ENCODE results near the gene HMCES.
A peak's percentile ranks its signal among the peaks of the same experiment; 100 is the strongest.

The HMCES gene

DNA sequence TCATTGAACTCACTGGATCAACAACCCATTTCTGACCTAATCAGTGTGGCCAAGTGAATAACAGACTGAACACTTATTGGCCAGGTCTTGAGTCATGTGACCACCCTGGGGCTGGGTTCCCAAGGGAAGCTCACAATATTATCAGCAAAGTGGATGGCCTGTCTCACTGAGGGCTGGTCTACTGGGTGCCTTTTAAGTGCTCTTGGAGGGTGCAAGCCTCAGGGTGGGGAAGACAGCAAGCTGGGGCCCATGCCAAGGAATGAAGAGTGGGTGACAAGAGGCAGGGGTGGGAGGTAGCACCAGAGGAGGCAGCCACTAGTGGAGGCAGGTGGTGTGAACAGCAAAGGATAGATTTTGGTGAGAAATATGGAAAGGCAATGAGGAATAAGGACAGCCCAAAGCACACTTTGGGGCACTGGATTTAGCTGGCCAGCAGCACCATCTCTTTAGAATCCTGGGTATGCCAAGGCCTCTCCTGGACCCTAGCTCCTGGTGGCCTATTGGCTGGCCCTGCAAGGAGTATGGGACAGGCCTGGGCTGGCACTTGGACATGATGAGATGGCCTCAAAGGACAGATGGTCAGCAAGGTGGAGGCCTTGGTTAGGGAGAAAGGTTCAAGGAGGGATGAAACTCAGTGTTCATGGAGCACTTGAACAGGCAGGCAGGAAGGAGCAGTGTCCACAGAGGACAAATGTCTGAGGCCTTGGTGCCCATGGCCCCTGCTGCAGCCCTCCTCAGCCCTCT lies 34.2 kb downstream of the HMCES start:
- Histone ChIP-seq H3K4me3 (IDR thresholded peaks at IDR 0.05; ENCODE audit: insufficient read depth, low read depth, low read length) (no peak overlapping the region), H4K20me1 (ENCODE audit: insufficient read depth) (no peaks in the 10 kb centered on the region), H3K36me3 (ENCODE audit: insufficient read depth) (no peaks in the 10 kb centered on the region), H3K4me2 (peak overlapping the region; percentile 97; the same call in 1 of the 2 replicates), H3K79me2 (ENCODE audit: insufficient read depth, low read depth) (no peaks in the 10 kb centered on the region), H3K4me1 (ENCODE audit: low read depth, poor library complexity, severe bottlenecking) (peaks cover 83% of the 10 kb centered on the region), H3K27me3 (ENCODE audit: insufficient read depth, low read depth) (no peaks in the 10 kb centered on the region), H3K9ac (no peak overlapping the region), H2AFZ (ENCODE audit: low read depth) (no peak overlapping the region), H3K27ac (no peak overlapping the region; the same call in 1 of the 2 replicates)
- no peak for TF ChIP-seq CTCF (conservative IDR thresholded peaks at IDR 0.05; ENCODE audit: low read depth, low read length)

DNA sequence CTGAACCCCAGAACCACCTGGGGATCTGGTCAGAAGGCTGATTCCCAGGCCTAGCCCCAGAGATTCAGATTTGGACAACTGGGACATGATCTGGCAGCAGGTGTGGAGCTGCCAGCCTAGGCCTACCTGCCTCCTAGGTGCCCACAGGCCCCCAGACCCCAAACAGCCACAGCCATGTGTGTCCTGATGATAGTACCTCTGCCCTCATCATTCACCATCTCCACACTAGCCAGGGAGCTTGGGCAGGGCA lies 34.7 kb downstream of the HMCES start:
- H3K4me3 ChIP-seq (IDR thresholded peaks at IDR 0.05; ENCODE audit: insufficient read depth, low read depth, low read length): no peak overlapping the region

GRCh38 chr3:129313665-129314385 lies 35.2 kb downstream of the HMCES start:
- Histone ChIP-seq H3K36me3 (ENCODE audit: insufficient read depth) (no peaks in the 10 kb centered on the region), H4K20me1 (ENCODE audit: insufficient read depth) (no peaks in the 10 kb centered on the region), H3K79me2 (ENCODE audit: insufficient read depth, low read depth) (no peaks in the 10 kb centered on the region), H3K9ac (peak overlapping the region; percentile 93; the same call in 1 of the 2 replicates), H3K4me1 (ENCODE audit: low read depth, poor library complexity, severe bottlenecking) (peaks cover 77% of the 10 kb centered on the region), H3K27me3 (ENCODE audit: insufficient read depth, low read depth) (no peaks in the 10 kb centered on the region), H2AFZ (ENCODE audit: low read depth) (no peak overlapping the region), H3K4me3 (IDR thresholded peaks at IDR 0.05; ENCODE audit: insufficient read depth, low read depth, low read length) (no peak overlapping the region), H3K4me2 (peak overlapping the region; percentile 97), H3K27ac (no peak overlapping the region)
- no peak for TF ChIP-seq CTCF (conservative IDR thresholded peaks at IDR 0.05; ENCODE audit: low read depth, low read length)

More for the DNA sequence above, 34.7 kb downstream of the HMCES start:
- H2AFZ ChIP-seq (ENCODE audit: low read depth): no peak overlapping the region
- TF ChIP-seq CTCF (conservative IDR thresholded peaks at IDR 0.05; ENCODE audit: low read depth, low read length): no peak
- H4K20me1 ChIP-seq (ENCODE audit: insufficient read depth): no peaks in the 10 kb centered on the region
- H3K27me3 ChIP-seq (ENCODE audit: insufficient read depth, low read depth): no peaks in the 10 kb centered on the region
- H3K4me2 ChIP-seq: peak overlapping the region; percentile 97; the same call in 1 of the 2 replicates
- no peak overlapping the region for H3K9ac ChIP-seq
- no peak overlapping the region for H3K27ac ChIP-seq
- H3K79me2 ChIP-seq (ENCODE audit: insufficient read depth, low read depth): no peaks in the 10 kb centered on the region
- peaks cover 82% of the 10 kb centered on the region for H3K4me1 ChIP-seq (ENCODE audit: low read depth, poor library complexity, severe bottlenecking)
- H3K36me3 ChIP-seq (ENCODE audit: insufficient read depth): no peaks in the 10 kb centered on the region

GRCh38 chr3:129314386-129315222 lies 35.9 kb downstream of the HMCES start:
- no peak; the same call in 1 of the 2 replicates for TF ChIP-seq CTCF (conservative IDR thresholded peaks at IDR 0.05; ENCODE audit: low read depth, low read length)
- no peaks in the 10 kb centered on the region for H3K36me3 ChIP-seq (ENCODE audit: insufficient read depth)
- H3K27ac ChIP-seq: peak overlapping the region; percentile 54
- no peaks in the 10 kb centered on the region for H3K27me3 ChIP-seq (ENCODE audit: insufficient read depth, low read depth)
- H3K4me2 ChIP-seq: peak overlapping the region; percentile 97
- H2AFZ ChIP-seq (ENCODE audit: low read depth): peak overlapping the region; percentile 12; the same call in 1 of the 2 replicates
- H3K79me2 ChIP-seq (ENCODE audit: insufficient read depth, low read depth): no peaks in the 10 kb centered on the region
- H3K4me1 ChIP-seq (ENCODE audit: low read depth, poor library complexity, severe bottlenecking): peaks cover 70% of the 10 kb centered on the region
- peak overlapping the region; percentile 93 for H3K9ac ChIP-seq
- peak overlapping the region; percentile 78 for H3K4me3 ChIP-seq (IDR thresholded peaks at IDR 0.05; ENCODE audit: insufficient read depth, low read depth, low read length)
- H4K20me1 ChIP-seq (ENCODE audit: insufficient read depth): no peaks in the 10 kb centered on the region
